Skeletal muscle cell (primary cell): Measurements from ENCODE around the gene CPEB4.

Experiments used
- DNase-seq: peaks from one replicate; pipeline ENCODE4 v3.0.0-alpha.2; 2010; ENCODE audit warnings: low read depth
- H3K4me3 ChIP-seq: 2 replicates; pipeline ENCODE4 v1.5.1; 2011; ENCODE audit warnings: low read depth, mild to moderate bottlenecking, control low read depth, low read length, moderate library complexity

The CPEB4 gene

GRCh38 chr5:173887610-173888472, at the start of gene CPEB4:
CPEB4 (plus strand) TSS chr5:173888349; CDS start chr5:173889734, 1,385 bp downstream.
- H3K4me3 ChIP-seq = peak within 1 kb of the TSS; percentile 93
- peak; percentile 97 for DNase-seq

- DNase-seq = no peak
- H3K4me3 ChIP-seq = no peak overlapping the region
Observed at GRCh38 chr5:173839117-173839713, 48.9 kb upstream of the CPEB4 start.

- H3K4me3 ChIP-seq = no peak overlapping the region
- DNase-seq = no peak
Observed at GRCh38 chr5:173840111-173840983, 47.8 kb upstream of the CPEB4 start.

GRCh38 chr5:173841710-173842109, 46.4 kb upstream of the CPEB4 start:
- H3K4me3 ChIP-seq = no peak overlapping the region
- no peak for DNase-seq

GRCh38 chr5:173843794-173844193, 44.4 kb upstream of the CPEB4 start:
- DNase-seq = no peak
- H3K4me3 ChIP-seq = no peak overlapping the region

- H3K4me3 ChIP-seq = no peak overlapping the region
- DNase-seq = no peak
Observed at GRCh38 chr5:173845321-173845720, 42.8 kb upstream of the CPEB4 start.

- H3K4me3 ChIP-seq = no peak overlapping the region
- DNase-seq = no peak
Observed at GRCh38 chr5:173846929-173847501, 41.1 kb upstream of the CPEB4 start.

- DNase-seq = no peak
- no peak overlapping the region for H3K4me3 ChIP-seq
Observed at GRCh38 chr5:173848986-173849596, 39.1 kb upstream of the CPEB4 start.

GRCh38 chr5:173849908-173850307, 38.2 kb upstream of the CPEB4 start:
- no peak for DNase-seq
- H3K4me3 ChIP-seq = no peak overlapping the region

GRCh38 chr5:173850659-173851058, 37.5 kb upstream of the CPEB4 start:
- DNase-seq = no peak

GRCh38 chr5:173851595-173852243, 36.4 kb upstream of the CPEB4 start:
- no peak overlapping the region for H3K4me3 ChIP-seq
- DNase-seq = no peak

More at GRCh38 chr5:173850659-173851058, 37.5 kb upstream of the CPEB4 start:
- H3K4me3 ChIP-seq = no peak overlapping the region

- DNase-seq = no peak
- H3K4me3 ChIP-seq = no peak overlapping the region
Observed at GRCh38 chr5:173852790-173853359, 35.3 kb upstream of the CPEB4 start.

- DNase-seq = no peak
- no peak overlapping the region for H3K4me3 ChIP-seq
Observed at GRCh38 chr5:173853370-173854131, 34.6 kb upstream of the CPEB4 start.

GRCh38 chr5:173855162-173855994, 32.8 kb upstream of the CPEB4 start:
- H3K4me3 ChIP-seq = no peak overlapping the region
- DNase-seq = no peak

- no peak overlapping the region for H3K4me3 ChIP-seq
- no peak for DNase-seq
Observed at GRCh38 chr5:173855995-173856656, 32.0 kb upstream of the CPEB4 start.

- no peak for DNase-seq
Observed at GRCh38 chr5:173857234-173857633, 30.9 kb upstream of the CPEB4 start.

More at GRCh38 chr5:173857234-173857633, 30.9 kb upstream of the CPEB4 start:
- H3K4me3 ChIP-seq = no peak overlapping the region
